Mucosa of gallbladder (tissue), 1 donor: Measurements from ENCODE around the gene BORCS5. TPM values are rescaled to one million over a fixed set of nuclear protein-coding genes. Genes with fewer than 3 reads are reported as not detected.
"Not testable (repeated sequence)": the region's sequence is repeated elsewhere in the genome, so short reads cannot be mapped to it uniquely, and the experiment has no call there.

ENCODE experiments used
- DNase-seq: peaks from one replicate; pipeline ENCODE4 v3.0.0-alpha.2; 2020; ENCODE audit warnings: low spot score
- total RNA-seq: library from RNA; stranded (reverse); gene quantifications from one replicate; pipeline ENCODE4 v1.2.1, GENCODE V29; 2021
- donor health status: DM: no; HTN: no; CAD: no.

The BORCS5 gene
- total RNA-seq, 1 donor from 2014 or later: 14.2 TPM

DNA sequence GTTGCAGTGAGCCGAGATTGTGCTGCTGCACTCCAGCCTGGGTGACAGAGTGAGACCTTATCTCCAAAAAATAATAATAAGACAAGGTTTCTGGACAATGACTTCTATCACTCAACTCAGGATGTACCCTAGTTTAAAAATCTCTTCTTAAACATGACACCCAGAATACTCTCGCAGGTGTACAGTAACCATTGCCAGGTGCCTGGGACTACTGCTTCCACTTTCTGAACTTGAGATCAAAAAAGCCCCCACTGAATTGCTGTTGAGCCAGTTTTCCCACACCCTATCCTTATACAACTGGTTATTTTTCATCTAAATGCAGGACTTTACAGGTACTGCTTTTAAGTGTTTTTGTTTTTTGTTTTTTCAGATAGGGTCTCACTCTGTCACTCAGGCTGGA, 36.3 kb downstream of the BORCS5 start:
- DNase-seq: no peak

DNA sequence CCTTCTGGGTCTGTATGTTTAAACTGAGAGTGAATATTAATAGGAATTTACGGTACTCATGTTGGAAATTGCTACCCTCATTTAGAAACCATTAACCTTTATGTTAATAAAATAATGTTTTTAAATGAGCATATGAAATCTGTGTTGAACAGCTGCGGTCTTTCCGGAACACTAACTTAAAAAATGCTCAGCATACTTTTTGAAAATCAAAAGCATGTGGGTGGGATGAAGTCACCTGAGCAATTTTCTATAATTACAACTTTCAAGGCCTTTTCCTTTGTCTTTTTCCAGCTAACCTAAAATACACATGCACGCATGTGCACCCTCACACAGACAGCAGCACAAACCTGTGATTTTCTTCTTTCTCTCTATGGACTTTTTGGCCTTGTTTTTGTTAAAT, 39.8 kb downstream of the BORCS5 start:
- no peak for DNase-seq

DNA sequence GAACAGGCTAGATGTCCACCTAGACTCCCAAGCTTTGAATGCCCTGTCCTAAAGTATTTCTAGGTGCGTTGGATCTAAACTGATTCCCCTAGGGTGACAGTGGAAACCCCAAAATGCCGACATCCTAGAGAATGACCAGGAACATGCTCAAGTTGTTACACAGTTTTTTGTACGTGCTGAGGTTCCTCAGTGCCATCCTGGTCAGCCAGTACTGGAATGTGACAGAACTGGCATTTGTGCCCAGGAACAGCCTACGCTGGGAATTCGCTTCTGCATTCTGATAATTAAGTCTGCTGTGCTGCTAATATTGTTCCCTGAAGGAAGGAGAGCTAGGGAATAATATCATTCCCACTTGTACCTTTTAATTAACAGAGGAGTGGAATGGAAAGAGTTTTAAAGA, 40.3 kb downstream of the BORCS5 start:
- no peak for DNase-seq

DNA sequence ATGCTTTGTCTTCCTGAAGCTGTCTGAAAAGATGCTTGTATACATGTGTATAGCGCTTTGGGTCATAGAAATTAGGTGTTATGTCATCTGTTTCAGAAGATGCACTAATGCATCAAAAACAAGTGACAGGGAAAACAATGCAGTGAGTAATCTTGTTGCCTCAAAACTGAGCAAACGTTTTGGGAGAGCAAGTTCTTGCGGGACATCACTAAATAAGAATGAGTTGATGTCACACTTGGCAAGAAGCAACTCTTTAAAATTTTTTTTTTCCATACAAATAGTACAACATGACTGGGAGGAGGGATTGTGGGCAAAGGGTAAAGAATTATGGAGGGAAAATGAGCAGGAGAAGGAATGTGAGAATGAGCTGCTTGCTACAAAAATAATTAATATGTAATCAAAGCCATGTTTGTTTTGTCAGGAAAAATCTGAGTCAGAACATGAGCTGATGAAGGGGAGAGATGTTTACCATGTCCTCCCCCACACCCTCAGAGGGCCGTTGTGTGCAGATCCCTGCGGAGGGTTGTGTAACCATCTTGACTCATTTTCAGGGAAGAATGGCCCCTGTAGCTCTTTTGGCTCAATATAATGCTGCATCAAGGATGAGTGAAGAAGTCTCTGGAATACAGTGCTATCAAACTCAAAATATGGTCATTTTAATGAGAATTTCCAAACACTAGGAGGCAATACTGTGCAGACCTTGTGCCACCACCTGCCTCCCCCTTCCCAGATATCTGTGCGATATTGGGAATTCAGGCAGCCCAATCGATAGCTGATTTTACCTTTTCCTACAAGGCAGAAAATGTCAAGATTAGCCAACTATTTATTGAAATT, 41.4 kb downstream of the BORCS5 start:
- peak; percentile 53 for DNase-seq

DNA sequence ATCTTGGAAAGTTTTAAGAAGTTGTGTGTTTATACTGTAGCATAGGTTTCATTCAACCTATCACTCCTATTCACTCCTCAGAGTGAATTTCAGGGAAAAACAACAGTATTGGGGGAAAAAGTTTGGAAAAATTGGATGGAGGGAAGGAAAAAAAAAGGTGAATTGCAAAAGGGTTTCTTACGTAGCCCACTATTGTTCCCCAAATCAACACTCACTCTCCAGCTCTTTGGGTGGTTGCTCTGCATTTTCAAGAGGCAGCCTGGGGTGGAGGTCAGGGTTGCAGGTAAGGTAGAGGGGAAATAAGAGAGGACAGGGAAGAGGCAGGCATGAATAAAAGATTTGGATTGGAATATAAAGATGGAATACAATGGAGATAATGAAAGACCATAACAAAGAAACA, 42.3 kb downstream of the BORCS5 start:
- DNase-seq: no peak

DNA sequence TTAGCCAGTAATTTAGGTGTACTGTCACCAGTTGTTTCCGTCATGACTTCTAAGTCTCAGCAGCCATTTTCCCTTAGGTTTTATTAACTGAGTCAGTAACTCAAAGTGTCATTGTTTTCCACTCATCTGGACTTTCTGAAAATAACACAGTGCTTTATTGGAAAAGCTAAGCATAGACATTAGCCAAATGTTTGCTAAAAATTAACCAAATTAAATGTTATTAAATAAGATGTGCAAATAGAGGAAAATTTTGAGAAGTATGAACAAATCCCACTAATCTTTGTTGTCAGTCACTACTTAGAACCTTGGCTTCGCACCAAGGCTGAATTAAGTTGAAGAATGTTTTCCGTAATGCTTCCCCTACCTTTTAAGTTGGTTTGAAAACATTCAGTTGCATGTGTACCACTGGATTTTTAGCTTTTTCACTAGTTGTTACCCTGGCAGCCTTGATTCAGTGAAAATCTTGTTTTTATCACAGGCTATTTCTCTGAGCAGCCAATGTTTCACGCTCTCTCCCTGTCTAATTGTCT, 43.0 kb downstream of the BORCS5 start:
- DNase-seq: no peak

DNA sequence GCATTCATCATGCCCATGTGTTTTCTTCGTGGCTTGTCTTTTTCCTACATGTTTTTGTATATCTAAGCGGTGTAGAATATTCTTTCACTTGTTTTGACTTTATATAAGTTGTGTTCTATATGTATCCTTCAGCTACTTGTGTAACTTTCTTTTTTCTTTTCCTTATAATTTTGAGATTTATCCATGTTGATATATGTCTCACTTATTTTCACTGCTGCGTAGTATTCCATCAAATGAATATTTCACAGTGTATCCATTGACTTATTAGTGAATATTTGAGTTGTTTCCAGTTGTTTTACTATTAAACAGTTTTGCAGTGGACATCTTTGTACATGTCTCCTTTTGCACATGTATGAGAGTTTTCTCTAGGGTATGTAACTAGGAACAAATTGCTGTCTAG, 43.9 kb downstream of the BORCS5 start:
- DNase-seq: no peak

DNA sequence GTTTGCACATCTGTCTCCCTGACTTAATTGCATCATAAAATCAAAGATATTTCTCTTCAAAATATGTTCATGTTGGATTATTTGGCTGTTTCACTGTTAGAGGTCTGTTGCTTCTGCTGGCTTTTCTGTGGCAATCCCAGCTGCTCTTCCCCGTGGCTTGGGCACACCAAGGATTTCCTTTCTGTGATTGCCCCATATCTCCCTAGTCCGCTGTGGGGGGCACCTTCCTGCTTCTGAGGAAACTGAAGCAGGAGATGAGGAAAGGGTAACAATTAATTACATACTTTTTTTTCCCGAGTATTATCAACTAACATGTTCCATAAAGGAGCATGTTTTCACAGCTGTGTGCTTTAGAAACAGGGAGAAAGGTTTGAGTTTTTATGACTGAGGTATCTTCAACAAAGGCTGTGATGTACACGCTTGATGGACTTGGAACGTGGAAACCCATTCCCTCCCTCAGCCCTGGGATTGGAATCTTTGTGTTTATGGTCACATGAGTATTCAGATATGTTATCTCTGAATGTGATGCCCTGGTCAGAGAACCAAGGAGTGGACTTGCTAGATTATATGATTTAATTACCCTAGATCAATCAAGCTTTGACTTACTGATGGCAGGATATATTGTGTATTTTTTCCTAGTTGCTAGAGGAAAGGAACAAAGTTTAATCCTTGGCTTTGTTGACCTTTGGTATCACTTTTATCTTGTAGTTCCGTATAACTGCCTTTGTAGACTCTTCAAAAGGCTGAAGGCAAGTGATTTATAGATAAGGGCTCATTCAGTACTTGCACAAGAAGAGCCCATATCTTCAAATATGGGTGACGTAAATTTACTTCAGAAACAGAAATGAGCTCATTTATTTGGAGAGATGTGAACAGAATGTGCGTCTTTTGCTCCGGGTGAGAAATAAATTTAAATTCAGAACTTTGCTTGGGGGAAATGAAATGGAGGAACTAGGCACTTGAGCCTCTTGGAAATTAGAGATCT, 46.7 kb downstream of the BORCS5 start:
- DNase-seq: peak; percentile 65

DNA sequence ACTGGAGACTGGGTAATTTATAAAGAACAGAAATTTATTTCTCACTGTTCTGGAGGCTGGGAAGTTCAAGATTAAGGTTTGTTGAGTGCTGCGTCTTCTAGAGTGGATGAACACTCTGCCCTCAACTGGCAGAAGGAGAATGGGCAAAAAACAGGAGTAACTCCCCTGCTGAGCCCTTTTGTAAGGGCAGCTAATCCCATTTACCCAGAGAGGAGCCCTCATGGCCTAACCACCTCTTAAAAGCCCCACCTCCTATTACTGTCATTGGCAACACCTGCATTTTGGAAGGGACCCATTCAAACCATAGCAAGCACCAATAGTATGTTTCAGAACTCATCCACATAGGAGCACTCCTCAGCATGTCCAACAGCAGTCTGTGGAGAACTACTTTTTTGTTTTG, 47.4 kb downstream of the BORCS5 start:
- DNase-seq: no peak

DNA sequence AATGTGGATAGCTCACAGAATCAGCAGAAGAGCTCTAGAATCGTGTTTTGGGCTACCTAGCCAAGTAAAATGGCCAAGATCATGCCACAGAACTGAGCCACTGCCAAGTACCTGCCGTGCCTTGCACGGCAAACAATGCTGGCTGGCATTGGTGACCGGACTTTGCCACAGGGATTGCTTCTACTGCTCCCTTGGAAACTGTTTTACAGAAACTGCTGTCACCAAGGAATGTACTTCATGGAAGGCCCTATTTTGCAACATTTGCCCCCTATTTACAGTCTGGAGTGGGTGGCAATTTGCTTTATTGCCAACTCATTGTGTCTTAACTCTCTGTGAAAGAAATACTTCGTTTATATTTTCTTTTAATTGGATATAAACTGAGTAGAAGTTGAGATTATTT, 49.0 kb downstream of the BORCS5 start:
- peak; percentile 87 for DNase-seq

DNA sequence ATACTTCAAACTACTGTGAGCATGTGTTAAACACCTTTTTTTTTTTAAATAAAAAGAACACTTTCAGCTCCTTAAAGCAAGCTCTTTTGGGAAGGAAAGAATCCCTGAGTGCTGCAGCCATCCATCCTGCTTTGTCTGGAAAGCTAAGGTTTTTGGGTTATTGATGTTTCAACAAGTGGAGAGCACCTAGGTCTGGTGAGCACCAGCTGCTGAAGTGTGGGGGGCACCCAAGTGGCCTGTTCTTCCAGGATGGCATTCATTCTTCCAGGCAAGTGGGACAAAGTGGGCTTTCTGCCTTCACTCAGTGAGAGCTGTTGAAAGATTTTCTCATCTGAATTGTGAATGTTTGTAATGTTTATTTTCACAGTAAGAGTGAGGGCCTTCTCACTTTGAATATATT, 49.9 kb downstream of the BORCS5 start:
- DNase-seq: no peak

DNA sequence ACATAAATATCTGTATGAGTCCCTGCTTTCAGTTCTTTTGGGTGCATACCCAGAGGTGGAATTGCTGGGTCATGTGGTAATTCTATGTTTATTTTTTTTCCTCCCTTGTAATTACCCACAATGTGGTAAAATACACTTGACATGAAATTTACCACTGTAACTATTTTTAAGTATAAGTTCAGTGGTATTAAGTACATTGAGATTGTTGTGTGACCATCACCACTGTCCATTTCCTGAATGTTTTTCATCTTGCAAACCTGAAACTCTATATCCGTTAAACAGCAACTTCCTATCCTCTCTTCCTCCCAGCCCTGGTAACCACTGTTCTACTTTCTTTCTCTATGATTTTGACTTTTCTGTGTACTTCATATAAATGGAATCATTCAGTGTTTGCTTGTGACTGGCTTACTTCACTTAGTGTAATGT, 51.4 kb downstream of the BORCS5 start:
- no peak for DNase-seq

DNA sequence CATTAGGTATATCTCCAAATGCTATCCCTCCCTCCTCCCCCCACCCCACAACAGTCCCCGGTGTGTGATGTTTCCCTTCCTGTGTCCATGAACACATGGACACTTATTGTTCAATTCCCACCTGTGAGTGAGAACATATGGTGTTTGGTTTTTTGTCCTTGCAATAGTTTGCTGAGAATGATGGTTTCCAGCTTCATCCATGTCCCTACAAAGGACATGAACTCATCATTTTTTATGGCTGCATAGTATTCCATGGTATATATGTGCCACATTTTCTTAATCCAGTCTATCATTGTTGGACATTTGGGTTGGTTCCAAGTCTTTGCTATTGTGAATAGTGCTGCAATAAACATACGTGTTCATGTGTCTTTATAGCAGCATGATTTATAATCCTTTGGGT, 52.5 kb downstream of the BORCS5 start:
- DNase-seq: not testable (repeated sequence)

DNA sequence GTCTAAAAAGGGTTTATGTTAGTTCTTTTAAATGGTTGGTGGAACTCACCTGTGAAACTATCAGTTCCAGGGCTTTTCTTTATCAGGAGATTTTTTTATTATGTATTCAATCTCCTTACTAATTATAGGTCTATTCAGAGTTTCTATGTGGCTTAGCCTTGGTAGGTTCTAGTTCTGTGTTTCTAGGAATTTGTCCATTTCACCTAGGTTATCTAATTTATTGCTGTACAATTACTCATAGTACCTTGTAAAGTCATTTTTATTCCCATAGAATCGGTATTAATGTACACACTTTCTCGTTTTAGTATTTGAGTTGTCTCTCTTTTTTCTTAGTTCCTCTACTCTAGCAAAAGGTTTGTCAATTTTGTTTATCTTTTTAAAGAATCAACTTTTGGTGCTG, 59.0 kb downstream of the BORCS5 start:
- no peak for DNase-seq

DNA sequence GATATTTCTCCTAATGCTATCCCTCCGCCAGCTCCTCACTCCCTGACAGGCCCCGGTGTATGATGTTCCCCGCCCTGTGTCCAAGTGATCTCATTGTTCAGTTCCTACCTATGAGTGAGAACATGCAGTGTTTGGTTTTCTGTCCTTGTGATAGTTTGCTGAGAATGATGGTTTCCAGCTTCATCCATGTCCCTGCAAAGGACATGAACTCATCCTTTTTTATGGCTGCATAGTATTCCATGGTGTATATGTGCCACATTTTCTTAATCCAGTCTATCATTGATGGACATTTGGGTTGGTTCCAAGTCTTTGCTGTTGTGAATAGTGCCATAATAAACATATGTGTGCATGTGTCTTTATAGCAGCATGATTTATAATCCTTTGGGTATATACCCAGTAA, 62.3 kb downstream of the BORCS5 start:
- not testable (repeated sequence) for DNase-seq

DNA sequence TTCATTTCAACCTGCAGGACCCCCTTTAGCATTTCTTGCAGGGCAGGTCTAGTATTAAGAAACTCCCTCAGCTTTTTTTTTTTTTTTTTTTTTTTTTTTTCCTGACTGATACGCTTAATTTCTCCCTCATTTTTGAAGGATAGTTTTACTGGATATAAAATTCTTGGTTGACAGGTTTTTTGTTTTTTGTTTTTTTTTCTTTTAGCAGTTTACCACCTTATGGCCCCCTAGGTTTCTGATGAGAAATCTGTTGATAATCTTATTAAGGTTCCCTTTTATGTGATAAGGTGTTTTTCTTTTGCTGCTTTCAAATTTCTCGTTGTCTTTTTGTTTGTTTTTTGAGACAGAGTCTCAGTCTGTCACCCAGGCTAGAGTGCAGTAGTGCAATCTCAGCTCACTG, 66.5 kb downstream of the BORCS5 start:
- DNase-seq: no peak

DNA sequence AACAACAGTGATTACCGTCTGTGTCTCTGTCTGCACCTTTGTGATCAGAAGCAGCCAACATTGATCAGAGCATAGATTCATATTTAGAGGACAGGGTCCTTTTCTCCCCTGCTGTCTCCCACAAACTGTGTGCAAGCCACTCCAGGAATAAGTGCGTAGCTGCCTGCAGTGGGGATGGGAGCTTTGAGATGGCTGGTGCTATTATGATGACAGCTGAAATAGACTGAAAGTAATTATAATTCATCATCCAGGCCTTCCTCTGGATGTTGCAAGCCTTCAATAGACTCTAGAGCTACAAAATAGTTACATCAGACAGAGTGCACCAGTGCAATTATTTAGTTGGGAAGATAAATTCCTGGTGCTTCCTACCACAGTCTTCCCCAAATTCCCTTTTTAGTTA, 68.1 kb downstream of the BORCS5 start:
- no peak for DNase-seq

DNA sequence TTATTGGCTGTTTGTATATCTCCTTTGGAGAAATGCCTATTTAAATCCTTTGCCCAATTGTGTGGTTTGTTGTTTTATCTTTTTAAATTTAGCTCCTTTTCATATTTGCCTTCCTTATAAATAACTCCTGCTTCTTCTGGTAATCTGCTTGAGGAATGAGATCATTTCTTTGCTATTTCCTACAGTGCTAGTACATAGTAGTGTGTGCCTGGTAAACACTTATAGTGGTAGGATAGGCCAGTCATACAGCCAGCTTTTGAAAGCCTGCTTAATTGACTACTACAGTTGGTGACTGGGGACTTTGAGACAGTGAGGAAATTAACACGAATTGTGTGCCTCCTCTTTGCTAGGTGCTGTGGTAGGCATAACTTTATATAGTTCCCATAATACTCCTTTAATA, 68.7 kb downstream of the BORCS5 start:
- DNase-seq: no peak

DNA sequence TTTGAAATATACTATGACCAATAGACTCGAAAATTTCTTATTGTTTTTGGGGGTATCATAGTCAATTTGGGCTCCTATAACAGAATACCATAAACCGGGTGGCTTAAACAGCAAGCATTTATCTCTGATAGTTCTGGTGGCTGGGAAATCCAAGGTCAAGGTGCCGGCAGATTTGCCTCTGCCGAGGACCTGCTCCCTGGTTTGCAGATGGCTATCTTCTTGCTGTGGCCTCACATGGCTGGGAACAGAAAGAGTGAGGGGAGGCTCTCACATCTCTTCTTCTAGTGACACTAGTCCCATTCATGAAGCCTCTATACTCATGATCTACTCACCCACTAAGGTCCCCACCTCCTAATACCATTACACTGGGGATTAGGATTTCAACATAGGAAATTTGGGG, 70.7 kb downstream of the BORCS5 start:
- DNase-seq: no peak

DNA sequence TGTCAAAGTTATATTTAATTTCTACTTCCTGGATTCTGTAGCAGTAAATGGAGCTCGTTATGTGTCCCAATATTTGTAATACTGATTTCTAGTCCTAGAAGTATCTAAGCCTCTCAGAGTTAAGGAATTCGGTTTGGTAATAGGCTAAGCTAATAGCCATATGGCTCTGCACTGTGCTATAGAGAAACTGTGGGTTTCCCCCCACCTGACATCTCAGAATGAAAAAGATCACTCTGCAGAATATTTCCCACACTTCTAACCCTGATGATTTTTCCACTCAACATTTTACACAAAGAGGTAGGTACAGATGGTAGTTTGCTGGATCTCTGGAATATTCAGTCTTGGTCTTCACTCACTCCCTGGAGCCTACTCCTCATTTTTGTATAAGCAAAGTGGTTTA, 71.2 kb downstream of the BORCS5 start:
- no peak for DNase-seq

DNA sequence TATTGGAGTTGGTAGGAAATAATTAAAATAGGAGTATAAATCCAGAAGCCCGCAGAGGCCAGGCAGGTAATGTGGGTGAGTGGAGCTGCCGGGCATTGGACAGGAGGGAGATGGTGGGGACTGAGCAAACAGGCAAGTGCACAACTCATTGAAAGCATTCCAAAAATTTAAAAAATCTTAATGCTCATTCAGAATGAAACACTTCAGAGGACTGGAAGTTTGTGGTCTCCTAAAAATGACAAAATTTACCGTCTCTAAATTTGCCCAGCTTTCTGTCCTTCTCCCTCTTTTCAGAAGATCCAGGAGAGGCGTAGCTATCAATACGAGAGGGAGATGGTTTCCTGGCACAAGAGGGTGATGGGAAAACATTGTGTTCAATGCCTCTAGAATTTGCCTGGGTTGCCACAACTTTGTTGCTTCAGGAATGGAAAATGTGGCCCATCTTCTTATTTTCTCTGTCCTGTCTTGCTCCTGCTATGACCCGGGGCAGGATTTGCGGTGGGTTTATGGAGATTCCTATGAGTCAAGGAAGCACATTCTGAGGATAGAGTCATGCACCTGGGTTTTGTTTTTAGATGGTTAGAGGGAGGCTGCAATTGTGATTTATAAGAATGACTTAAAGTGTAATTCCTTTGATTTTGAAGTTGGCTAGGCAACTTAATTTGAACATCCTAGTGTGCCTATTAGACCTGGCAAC, 72.2 kb downstream of the BORCS5 start:
- no peak for DNase-seq

DNA sequence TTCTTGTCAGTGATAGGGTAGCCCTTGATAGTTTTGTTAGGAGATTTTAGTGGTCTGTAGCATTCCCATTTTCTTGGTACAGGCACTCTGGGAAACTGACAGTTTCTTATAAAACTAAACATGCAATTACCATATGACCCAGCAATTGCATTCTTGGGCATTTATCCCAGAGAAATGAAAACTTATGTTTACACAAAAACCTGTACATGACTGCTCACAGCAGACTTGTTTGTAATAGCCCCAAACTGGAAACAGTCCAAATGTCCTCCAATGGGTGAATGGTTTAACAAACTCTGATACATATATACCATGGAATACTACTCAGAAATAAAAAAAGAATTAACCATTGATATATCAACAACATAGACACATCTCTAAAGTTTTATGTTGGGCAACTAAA, 75.5 kb downstream of the BORCS5 start:
- DNase-seq: no peak
